ENCODE results near the gene RPAP3. TPM values are rescaled to one million over a fixed set of nuclear protein-coding genes. Genes with fewer than 3 reads are reported as not detected.

RPAP3 gene
- total and polyA plus RNA-seq, 2 of the 4 experiments (the other 2 are of a cell fraction) = 10.6 to 13.4 TPM

GRCh38 chr12:47615711-47616110, 90.1 kb downstream of the RPAP3 start:
- no peak overlapping the region for H4K5ac ChIP-seq (ENCODE audit: low read depth, low read length)
- no peak overlapping the region for H2BK5ac ChIP-seq (ENCODE audit: low read depth, low read length, poor library complexity, severe bottlenecking)
- H3K36me3 ChIP-seq (ENCODE audit: control insufficient read depth, insufficient read depth, low read length) = no peaks in the 10 kb centered on the region
- H2BK15ac ChIP-seq (ENCODE audit: low read depth, low read length) = no peak overlapping the region
- H3K4me2 ChIP-seq (ENCODE audit: low read depth, low read length) = no peak overlapping the region
- in situ Hi-C loops (cut with MboI; ENCODE audit: low sequenced_read_pairs) = no loop called here
- intact Hi-C loops (cut with micrococcal nuclease) = no loop called here
- no peak overlapping the region for H3K14ac ChIP-seq (replicated peaks; ENCODE audit: low read depth, low read length)
- no peak overlapping the region for H4K91ac ChIP-seq (ENCODE audit: insufficient read depth, low read depth, low read length)
- no peak overlapping the region for H2AFZ ChIP-seq (replicated peaks; ENCODE audit: low read length, poor library complexity)
- H3K4ac ChIP-seq (ENCODE audit: low read depth, low read length) = no peak overlapping the region
- no peaks in the 10 kb centered on the region for H3K9me1 ChIP-seq (ENCODE audit: insufficient read depth, low read length)
- DNase-seq (no peak), ATAC-seq (ENCODE audit: low read depth) (no peak)
- H3K23ac ChIP-seq (ENCODE audit: low read depth, low read length) = no peak overlapping the region
- H3K4me1 ChIP-seq (ENCODE audit: control insufficient read depth, insufficient read depth, low read length) = no peaks in the 10 kb centered on the region
- H4K8ac ChIP-seq (ENCODE audit: low read depth in 2 of 2, low read length in 2 of 2) = no peak overlapping the region
- H2BK20ac ChIP-seq (ENCODE audit: low read depth, low read length) = no peak overlapping the region
- TF ChIP-seq MAZ (IDR thresholded peaks at IDR 0.05; ENCODE audit: borderline replicate concordance, low read depth, low read length) = no peak
- no peak for TF ChIP-seq CEBPB (IDR thresholded peaks at IDR 0.05; ENCODE audit: low read depth, low read length)
- TF ChIP-seq CHD1 (IDR thresholded peaks at IDR 0.05; ENCODE audit: low read depth, low read length) = no peak
- TF ChIP-seq RFX5 (IDR thresholded peaks at IDR 0.05; ENCODE audit: low read depth, low read length) = no peak
- no peak for TF ChIP-seq NFE2L2 (IDR thresholded peaks at IDR 0.05; ENCODE audit: low read depth, low read length)
- no peak for TF ChIP-seq BHLHE40 (IDR thresholded peaks at IDR 0.05; ENCODE audit: low read depth, low read length)
- TF ChIP-seq RAD21 (IDR thresholded peaks at IDR 0.05; ENCODE audit: low read length) = no peak
- no peak for TF ChIP-seq MAFK (IDR thresholded peaks at IDR 0.05; ENCODE audit: low read depth, low read length)
- no peaks in the 10 kb centered on the region for H3K79me1 ChIP-seq (ENCODE audit: low read depth in 1 of 2, low read length in 2 of 2)
- CTCF ChIA-PET = no interaction called here
- no peak overlapping the region for H3K18ac ChIP-seq (ENCODE audit: low read depth, low read length)
- H3K4me3 ChIP-seq (ENCODE audit: insufficient read depth, low read depth, low read length) = no peak overlapping the region
- POLR2A ChIA-PET (ENCODE audit: unreplicated experiment) = no interaction called here
- dilution Hi-C loops (cut with HindIII; ENCODE audit: low sequenced_read_pairs, unreplicated experiment) = no loop called here
- no peak overlapping the region for H2BK120ac ChIP-seq (ENCODE audit: low read depth, low read length)
- no peak overlapping the region for H2AK5ac ChIP-seq (ENCODE audit: low read depth, low read length)
- no peak overlapping the region for H2AK9ac ChIP-seq (replicated peaks; ENCODE audit: low read depth, low read length, poor library complexity)
- H3K9ac ChIP-seq (ENCODE audit: low read depth, low read length) = no peak overlapping the region
- H3K9me3 ChIP-seq (ENCODE audit: control insufficient read depth, insufficient read depth, low read length) = peaks cover 8% of the 10 kb centered on the region
- no TSS peak for BruUV-seq (replicated peaks)
- H3K27me3 ChIP-seq (ENCODE audit: control insufficient read depth, insufficient read depth, low read length) = no peaks in the 10 kb centered on the region
- H3K27ac ChIP-seq (ENCODE audit: insufficient read depth, low read length) = no peak overlapping the region
- no peaks in the 10 kb centered on the region for H4K20me1 ChIP-seq (ENCODE audit: insufficient read depth, low read length)
- H3K56ac ChIP-seq (ENCODE audit: extremely low read depth, insufficient read depth, low read length) = no peak overlapping the region
